ENCODE measurements around the gene MYO18A. TPM values are rescaled to one million over a fixed set of nuclear protein-coding genes. Genes with fewer than 3 reads are reported as not detected.

The MYO18A gene
- total RNA-seq, 2 donors from 2014 or later = 34.6 to 80.5 TPM

GRCh38 chr17:29126268-29126930 lies 53.8 kb downstream of the MYO18A start:
- no peak for DNase-seq (ENCODE audit: low spot score)
- Histone ChIP-seq H3K9me3 (no peaks in the 10 kb centered on the region), H3K36me3 (no peaks in the 10 kb centered on the region), H3K4me1 (replicated peaks) (no peaks in the 10 kb centered on the region), H3K27ac (no peak overlapping the region), H3K4me3 (no peak overlapping the region), H3K27me3 (replicated peaks; ENCODE audit: insufficient read depth) (no peaks in the 10 kb centered on the region)
- intact Hi-C loops (cut with DNase I) = no loop called here
- TF ChIP-seq CTCF (IDR thresholded peaks at IDR 0.05) = no peak
- no peak for TF ChIP-seq POLR2A (IDR thresholded peaks at IDR 0.05)
- no peak for TF ChIP-seq POLR2AphosphoS5 (IDR thresholded peaks at IDR 0.05)
- 73% methylated on average over 8 of the region's 8 CpGs for WGBS

- DNase-seq (ENCODE audit: low spot score) = no peak
- TF ChIP-seq POLR2A (IDR thresholded peaks at IDR 0.05) (no peak), POLR2AphosphoS5 (IDR thresholded peaks at IDR 0.05) (no peak), CTCF (IDR thresholded peaks at IDR 0.05) (no peak)
- Histone ChIP-seq H3K36me3 (no peaks in the 10 kb centered on the region), H3K4me3 (no peak overlapping the region), H3K4me1 (replicated peaks) (no peaks in the 10 kb centered on the region), H3K27me3 (replicated peaks; ENCODE audit: insufficient read depth) (no peaks in the 10 kb centered on the region), H3K9me3 (no peaks in the 10 kb centered on the region), H3K27ac (no peak overlapping the region)
- intact Hi-C loops (cut with DNase I) = no loop called here
- WGBS = 96% methylated on average over 9 of the region's 9 CpGs
These were observed 54.5 kb downstream of the MYO18A start for GRCh38 chr17:29125651-29126050.

GRCh38 chr17:29124925-29125273 lies 55.3 kb downstream of the MYO18A start:
- Histone ChIP-seq H3K9me3 (no peaks in the 10 kb centered on the region), H3K36me3 (no peaks in the 10 kb centered on the region), H3K4me3 (no peak overlapping the region), H3K27ac (no peak overlapping the region), H3K27me3 (replicated peaks; ENCODE audit: insufficient read depth) (no peaks in the 10 kb centered on the region), H3K4me1 (replicated peaks) (no peaks in the 10 kb centered on the region)
- DNase-seq (ENCODE audit: low spot score) = no peak
- 92% methylated on average over 5 of the region's 5 CpGs for WGBS
- intact Hi-C loops (cut with DNase I) = no loop called here
- TF ChIP-seq CTCF (IDR thresholded peaks at IDR 0.05) = no peak
- TF ChIP-seq POLR2A (IDR thresholded peaks at IDR 0.05) = no peak

- Histone ChIP-seq H3K4me3 (no peak overlapping the region), H3K4me1 (replicated peaks) (no peaks in the 10 kb centered on the region), H3K27me3 (replicated peaks; ENCODE audit: insufficient read depth) (no peaks in the 10 kb centered on the region), H3K27ac (no peak overlapping the region), H3K9me3 (no peaks in the 10 kb centered on the region), H3K36me3 (no peaks in the 10 kb centered on the region)
- intact Hi-C loops (cut with DNase I) = no loop called here
- no peak for DNase-seq (ENCODE audit: low spot score)
- WGBS = 74% methylated on average over 12 of the region's 13 CpGs
- TF ChIP-seq POLR2A (IDR thresholded peaks at IDR 0.05) = no peak
- peak in 3 of 4 experiments; percentile 28 to 70 (median 68) for TF ChIP-seq CTCF (IDR thresholded peaks at IDR 0.05)
- peak; percentile 34 for TF ChIP-seq POLR2AphosphoS5 (IDR thresholded peaks at IDR 0.05)
These were observed 55.9 kb downstream of the MYO18A start for GRCh38 chr17:29124135-29124924.

GRCh38 chr17:29123111-29123510 lies 57.1 kb downstream of the MYO18A start:
- H3K27ac ChIP-seq = no peak overlapping the region
- H3K27me3 ChIP-seq (replicated peaks; ENCODE audit: insufficient read depth) = no peaks in the 10 kb centered on the region
- no peaks in the 10 kb centered on the region for H3K36me3 ChIP-seq
- no peak for DNase-seq (ENCODE audit: low spot score)
- H3K4me3 ChIP-seq = no peak overlapping the region
- 95% methylated on average over 9 of the region's 9 CpGs for WGBS
- H3K4me1 ChIP-seq (replicated peaks) = no peaks in the 10 kb centered on the region
- H3K9me3 ChIP-seq = no peaks in the 10 kb centered on the region
- intact Hi-C loops (cut with DNase I) = no loop called here
- TF ChIP-seq CTCF (IDR thresholded peaks at IDR 0.05) = no peak
- no peak for TF ChIP-seq POLR2A (IDR thresholded peaks at IDR 0.05)
- TF ChIP-seq POLR2AphosphoS5 (IDR thresholded peaks at IDR 0.05) = no peak

Data from prostate gland (tissue), 2 donors.